Measurements from ENCODE around the gene HIVEP3. TPM values are rescaled to one million over a fixed set of nuclear protein-coding genes. Genes with fewer than 3 reads are reported as not detected.
A peak's percentile ranks its signal among the peaks of the same experiment; 100 is the strongest.

Gene HIVEP3
- total RNA-seq, 2 donors from 2014 or later = 17.9 to 32.0 TPM

- H3K27me3 Mint-ChIP-seq = no peaks in the 10 kb centered on the region
- peaks cover 47 to 71% of the 10 kb centered on the region in 2 donors for H3K4me1 Mint-ChIP-seq (ENCODE audit: low read depth in 2 of 2)
- DNase-seq (ENCODE audit: low spot score) (peak; percentile 71), ATAC-seq (peak; percentile 71 to 76)
- H3K27ac Mint-ChIP-seq = peak overlapping the region; percentile 38 to 52
- peak overlapping the region; percentile 42 for H3K4me3 Mint-ChIP-seq
- no peaks in the 10 kb centered on the region for H3K9me3 Mint-ChIP-seq
- no peaks in the 10 kb centered on the region for H3K36me3 Mint-ChIP-seq
Observed at GRCh38 chr1:41811051-41811795, 107.5 kb downstream of the HIVEP3 start.

GRCh38 chr1:41810446-41810845 is 108.3 kb downstream of the HIVEP3 start:
- Mint-ChIP-seq H3K36me3 (no peaks in the 10 kb centered on the region), H3K27me3 (no peaks in the 10 kb centered on the region), H3K4me1 (ENCODE audit: low read depth in 2 of 2) (peaks cover 54 to 78% of the 10 kb centered on the region in 2 donors), H3K4me3 (no peak overlapping the region), H3K9me3 (no peaks in the 10 kb centered on the region), H3K27ac (peak overlapping the region in 1 of 2 donors; percentile 38)
- ATAC-seq (no peak), DNase-seq (ENCODE audit: low spot score) (no peak)

GRCh38 chr1:41809692-41810091 is 109.0 kb downstream of the HIVEP3 start:
- DNase-seq (ENCODE audit: low spot score) = no peak
- H3K4me1 Mint-ChIP-seq (ENCODE audit: low read depth in 2 of 2) = peaks cover 59 to 79% of the 10 kb centered on the region in 2 donors
- H3K27ac Mint-ChIP-seq = peak overlapping the region in 1 of 2 donors; percentile 21
- no peaks in the 10 kb centered on the region for H3K9me3 Mint-ChIP-seq
- no peaks in the 10 kb centered on the region for H3K27me3 Mint-ChIP-seq
- no peaks in the 10 kb centered on the region for H3K36me3 Mint-ChIP-seq
- ATAC-seq = no peak
- no peak overlapping the region for H3K4me3 Mint-ChIP-seq

- Mint-ChIP-seq H3K4me1 (ENCODE audit: low read depth in 2 of 2) (peaks cover 74 to 85% of the 10 kb centered on the region in 2 donors), H3K27me3 (no peaks in the 10 kb centered on the region), H3K9me3 (no peaks in the 10 kb centered on the region), H3K4me3 (peak overlapping the region; percentile 66), H3K36me3 (no peaks in the 10 kb centered on the region), H3K27ac (peak overlapping the region; percentile 75 to 89)
- ATAC-seq = no peak
- DNase-seq (ENCODE audit: low spot score) = no peak
Observed at GRCh38 chr1:41807390-41807789, 111.3 kb downstream of the HIVEP3 start.

- H3K4me3 Mint-ChIP-seq = peak overlapping the region; percentile 66
- H3K4me1 Mint-ChIP-seq (ENCODE audit: low read depth in 2 of 2) = peaks cover 67 to 79% of the 10 kb centered on the region in 2 donors
- H3K27me3 Mint-ChIP-seq = no peaks in the 10 kb centered on the region
- DNase-seq (ENCODE audit: low spot score) = peak; percentile 78
- ATAC-seq = peak; percentile 72 to 78
- no peaks in the 10 kb centered on the region for H3K9me3 Mint-ChIP-seq
- H3K36me3 Mint-ChIP-seq = no peaks in the 10 kb centered on the region
- H3K27ac Mint-ChIP-seq = peak overlapping the region; percentile 75 to 89
Observed at GRCh38 chr1:41806472-41807155, 112.1 kb downstream of the HIVEP3 start.

- DNase-seq (ENCODE audit: low spot score) = no peak
- Mint-ChIP-seq H3K27ac (peak overlapping the region; percentile 66 to 75), H3K4me3 (peak overlapping the region; percentile 66), H3K27me3 (no peaks in the 10 kb centered on the region), H3K9me3 (no peaks in the 10 kb centered on the region), H3K36me3 (no peaks in the 10 kb centered on the region), H3K4me1 (ENCODE audit: low read depth in 2 of 2) (peaks cover 67 to 78% of the 10 kb centered on the region in 2 donors)
- no peak for ATAC-seq
Observed at GRCh38 chr1:41805771-41806471, 112.8 kb downstream of the HIVEP3 start.

GRCh38 chr1:41804176-41804575 is 114.5 kb downstream of the HIVEP3 start:
- no peak for ATAC-seq
- no peaks in the 10 kb centered on the region for H3K27me3 Mint-ChIP-seq
- H3K9me3 Mint-ChIP-seq = no peaks in the 10 kb centered on the region
- H3K4me3 Mint-ChIP-seq = peak overlapping the region; percentile 83
- H3K4me1 Mint-ChIP-seq (ENCODE audit: low read depth in 2 of 2) = peaks cover 79 to 80% of the 10 kb centered on the region in 2 donors
- H3K36me3 Mint-ChIP-seq = no peaks in the 10 kb centered on the region
- DNase-seq (ENCODE audit: low spot score) = no peak
- peak overlapping the region; percentile 88 to 92 for H3K27ac Mint-ChIP-seq

GRCh38 chr1:41803656-41804055 is 115.1 kb downstream of the HIVEP3 start:
- Mint-ChIP-seq H3K36me3 (no peaks in the 10 kb centered on the region), H3K27me3 (no peaks in the 10 kb centered on the region), H3K4me3 (peak overlapping the region; percentile 80), H3K27ac (peak overlapping the region; percentile 88 to 92), H3K4me1 (ENCODE audit: low read depth in 2 of 2) (peaks cover 83 to 85% of the 10 kb centered on the region in 2 donors), H3K9me3 (no peaks in the 10 kb centered on the region)
- ATAC-seq = no peak
- DNase-seq (ENCODE audit: low spot score) = no peak

- DNase-seq (ENCODE audit: low spot score) (peak; percentile 73), ATAC-seq (peak; percentile 74 to 85)
- no peaks in the 10 kb centered on the region for H3K27me3 Mint-ChIP-seq
- no peaks in the 10 kb centered on the region for H3K9me3 Mint-ChIP-seq
- H3K4me1 Mint-ChIP-seq (ENCODE audit: low read depth in 2 of 2) = peaks cover 78 to 81% of the 10 kb centered on the region in 2 donors
- peak overlapping the region; percentile 80 for H3K4me3 Mint-ChIP-seq
- no peaks in the 10 kb centered on the region for H3K36me3 Mint-ChIP-seq
- H3K27ac Mint-ChIP-seq = peak overlapping the region; percentile 88 to 92
Observed at GRCh38 chr1:41802532-41803501, 115.9 kb downstream of the HIVEP3 start.

GRCh38 chr1:41800311-41800829 is 118.4 kb downstream of the HIVEP3 start:
- H3K27me3 Mint-ChIP-seq = no peaks in the 10 kb centered on the region
- H3K4me1 Mint-ChIP-seq (ENCODE audit: low read depth in 2 of 2) = peaks cover 55 to 56% of the 10 kb centered on the region in 2 donors
- no peaks in the 10 kb centered on the region for H3K9me3 Mint-ChIP-seq
- peak overlapping the region; percentile 38 to 79 for H3K27ac Mint-ChIP-seq
- DNase-seq (ENCODE audit: low spot score) (no peak), ATAC-seq (peak; percentile 37 to 60)
- no peaks in the 10 kb centered on the region for H3K36me3 Mint-ChIP-seq
- H3K4me3 Mint-ChIP-seq = peak overlapping the region; percentile 13

- Mint-ChIP-seq H3K36me3 (no peaks in the 10 kb centered on the region), H3K27ac (peak overlapping the region; percentile 38 to 79), H3K9me3 (no peaks in the 10 kb centered on the region), H3K27me3 (no peaks in the 10 kb centered on the region), H3K4me3 (peak overlapping the region; percentile 24), H3K4me1 (ENCODE audit: low read depth in 2 of 2) (peaks cover 50 to 52% of the 10 kb centered on the region in 2 donors)
- no peak for DNase-seq (ENCODE audit: low spot score)
- ATAC-seq = peak; percentile 78 to 86
Observed at GRCh38 chr1:41799723-41800122, 119.0 kb downstream of the HIVEP3 start.

GRCh38 chr1:41799205-41799604 is 119.5 kb downstream of the HIVEP3 start:
- no peak overlapping the region for H3K4me3 Mint-ChIP-seq
- ATAC-seq (no peak), DNase-seq (ENCODE audit: low spot score) (no peak)
- H3K27me3 Mint-ChIP-seq = no peaks in the 10 kb centered on the region
- H3K4me1 Mint-ChIP-seq (ENCODE audit: low read depth in 2 of 2) = peaks cover 45 to 47% of the 10 kb centered on the region in 2 donors
- H3K27ac Mint-ChIP-seq = peak overlapping the region; percentile 38 to 79
- H3K9me3 Mint-ChIP-seq = no peaks in the 10 kb centered on the region
- H3K36me3 Mint-ChIP-seq = no peaks in the 10 kb centered on the region
